Measurements from ENCODE around the gene ATP1A3.

The ATP1A3 gene

GRCh38 chr19:41959056-41960053 lies 34.7 kb downstream of the ATP1A3 start, which contains the start of gene RABAC1:
Gene RABAC1, minus strand, starts transcription at chr19:41959321. Its CDS starts 29 bp downstream, at chr19:41959292.
- peak; percentile 21 for TF ChIP-seq CTCF (IDR thresholded peaks at IDR 0.05; ENCODE audit: low read depth, low read length, missing control alignments)
- peak; percentile 81 for DNase-seq (ENCODE audit: low read depth)
- peak within 1 kb of the TSS; percentile 98 for H3K4me3 ChIP-seq (ENCODE audit: low read depth, low read length)
- in situ Hi-C loops (cut with HindIII; ENCODE audit: low sequenced_read_pairs), result no loop called here

GRCh38 chr19:41958367-41959055 lies 35.5 kb downstream of the ATP1A3 start:
- in situ Hi-C loops (cut with HindIII; ENCODE audit: low sequenced_read_pairs), result no loop called here
- peak overlapping the region; percentile 98 for H3K4me3 ChIP-seq (ENCODE audit: low read depth, low read length)
- TF ChIP-seq CTCF (IDR thresholded peaks at IDR 0.05; ENCODE audit: low read depth, low read length, missing control alignments), result no peak
- DNase-seq (ENCODE audit: low read depth), result peak; percentile 13

GRCh38 chr19:41957838-41958366 lies 36.1 kb downstream of the ATP1A3 start:
- in situ Hi-C loops (cut with HindIII; ENCODE audit: low sequenced_read_pairs), result no loop called here
- H3K4me3 ChIP-seq (ENCODE audit: low read depth, low read length), result peak overlapping the region; percentile 98
- peak; percentile 90 for TF ChIP-seq CTCF (IDR thresholded peaks at IDR 0.05; ENCODE audit: low read depth, low read length, missing control alignments)
- peak; percentile 67 for DNase-seq (ENCODE audit: low read depth)

GRCh38 chr19:41957161-41957837 lies 36.7 kb downstream of the ATP1A3 start:
- no peak for DNase-seq (ENCODE audit: low read depth)
- no peak overlapping the region for H3K4me3 ChIP-seq (ENCODE audit: low read depth, low read length)
- in situ Hi-C loops (cut with HindIII; ENCODE audit: low sequenced_read_pairs), result no loop called here
- TF ChIP-seq CTCF (IDR thresholded peaks at IDR 0.05; ENCODE audit: low read depth, low read length, missing control alignments), result no peak

GRCh38 chr19:41956621-41957020 lies 37.4 kb downstream of the ATP1A3 start:
- no peak overlapping the region for H3K4me3 ChIP-seq (ENCODE audit: low read depth, low read length)
- no peak for DNase-seq (ENCODE audit: low read depth)
- in situ Hi-C loops (cut with HindIII; ENCODE audit: low sequenced_read_pairs), result no loop called here
- TF ChIP-seq CTCF (IDR thresholded peaks at IDR 0.05; ENCODE audit: low read depth, low read length, missing control alignments), result no peak

GRCh38 chr19:41955521-41955920 lies 38.5 kb downstream of the ATP1A3 start:
- TF ChIP-seq CTCF (IDR thresholded peaks at IDR 0.05; ENCODE audit: low read depth, low read length, missing control alignments), result no peak
- DNase-seq (ENCODE audit: low read depth), result no peak
- in situ Hi-C loops (cut with HindIII; ENCODE audit: low sequenced_read_pairs), result no loop called here
- no peak overlapping the region for H3K4me3 ChIP-seq (ENCODE audit: low read depth, low read length)

Measured in astrocyte of the cerebellum (primary cell).